SK-N-SH (cell line): Measurements from ENCODE around the gene IL1R1.

ENCODE experiments used
- CTCF ChIP-seq: fragments of 200-600 bp; sonication (generic); IDR thresholded peaks from 2 replicates; pipeline ENCODE4 v1.6.1; 2017; ENCODE audit warnings: antibody characterized with exemption, mild to moderate bottlenecking, moderate library complexity
- ELF1 ChIP-seq: IDR thresholded peaks from 2 replicates; pipeline ENCODE4 v1.4.0; 2012
- FOXJ3 ChIP-seq: sonication (generic); formaldehyde crosslinking; IDR thresholded peaks from 2 replicates; pipeline ENCODE4 v1.5.1; 2020; ENCODE audit warnings: mild to moderate bottlenecking, missing genetic modification reagents
- GABPA ChIP-seq: IDR thresholded peaks from 2 replicates; pipeline ENCODE4 v1.4.0; 2012; ENCODE audit warnings: low read depth, mild to moderate bottlenecking
- PBX3 ChIP-seq: IDR thresholded peaks from 2 replicates; pipeline ENCODE4; 2012
- POLR2AphosphoS5 ChIP-seq: IDR thresholded peaks from 2 replicates; pipeline ENCODE4 v1.6.1; 2012; ENCODE audit warnings: low read depth, low read length
- RAD21 ChIP-seq: IDR thresholded peaks from 2 replicates; pipeline ENCODE4 v1.6.1; 2012; ENCODE audit warnings: mild to moderate bottlenecking, low read length
- REST ChIP-seq: IDR thresholded peaks from 2 replicates; pipeline ENCODE4 v1.6.1; 2012; ENCODE audit warnings: mild to moderate bottlenecking, low read depth, low read length, moderate library complexity
- RFX5 ChIP-seq: IDR thresholded peaks from 2 replicates; pipeline ENCODE4 v1.6.1; 2012; ENCODE audit warnings: mild to moderate bottlenecking, improper control_type of control experiment, low read length
- RXRA ChIP-seq: IDR thresholded peaks from 2 replicates; pipeline ENCODE4 v1.4.0; 2012; ENCODE audit warnings: low read depth, mild to moderate bottlenecking, borderline replicate concordance
- SMC3 ChIP-seq: IDR thresholded peaks from 2 replicates; pipeline ENCODE4 v1.6.1; 2012; ENCODE audit warnings: low read depth, low read length, improper control_type of control experiment
- TAF1 ChIP-seq: IDR thresholded peaks from 2 replicates; pipeline ENCODE4 v1.6.1; 2012; ENCODE audit warnings: low read depth, mild to moderate bottlenecking, low read length, moderate library complexity, borderline replicate concordance
- YY1 ChIP-seq: IDR thresholded peaks from 2 replicates; pipeline ENCODE4 v1.4.0; 2012; ENCODE audit warnings: low read depth, mild to moderate bottlenecking

GRCh38 chr2:102138331-102138730 is 4.2 kb upstream of the IL1R1 start:
- TF ChIP-seq GABPA, result no peak
- no peak for TF ChIP-seq TAF1
- no peak for TF ChIP-seq POLR2AphosphoS5
- no peak for TF ChIP-seq RFX5
- no peak for TF ChIP-seq REST
- no peak for TF ChIP-seq CTCF
- TF ChIP-seq ELF1, result no peak
- TF ChIP-seq RXRA, result no peak
- no peak for TF ChIP-seq FOXJ3 (CRISPR knock-in tag)
- TF ChIP-seq PBX3, result no peak
- no peak for TF ChIP-seq RAD21
- TF ChIP-seq SMC3, result no peak
- TF ChIP-seq YY1, result no peak
